CD1c-positive myeloid dendritic cell (primary cell): ENCODE measurements around the gene IQCH.
A peak's percentile ranks its signal among the peaks of the same experiment; 100 is the strongest.

Source experiments
- DNase-seq: peaks from one replicate; pipeline ENCODE4 v3.0.0-alpha.2; 2016; ENCODE audit errors: extremely low spot score

IQCH gene

DNA sequence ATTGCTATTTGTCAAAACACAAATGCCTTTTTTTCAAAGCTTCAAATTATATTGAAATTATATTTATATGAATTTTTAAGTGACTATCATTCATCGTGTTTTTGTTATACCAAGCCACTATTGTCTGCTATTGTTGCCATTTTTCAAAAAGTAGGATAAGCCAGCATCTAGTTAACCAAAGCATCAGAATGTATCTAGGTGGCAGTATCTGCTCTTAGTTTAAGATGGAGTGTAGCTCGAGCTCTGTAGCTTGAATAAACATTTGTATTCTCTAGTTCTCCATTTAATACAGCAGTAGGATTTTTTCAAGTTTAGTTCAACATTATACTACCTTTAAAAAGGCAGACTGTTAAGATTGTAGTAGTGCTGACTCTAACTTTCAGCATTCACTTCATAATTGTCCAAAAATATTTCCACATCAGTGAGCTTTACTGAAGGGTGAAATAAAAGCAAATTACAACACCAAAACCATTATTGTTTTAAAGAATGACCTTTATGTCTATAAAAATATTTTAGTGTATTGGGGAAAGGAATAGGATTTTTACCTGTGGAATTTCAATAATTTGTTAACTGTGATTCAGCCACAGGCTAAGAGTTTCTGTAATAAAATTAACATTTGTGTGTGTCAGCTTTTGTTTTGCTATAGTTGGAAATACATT lies 246.7 kb downstream of the IQCH start:
- DNase-seq: peak; percentile 9

DNA sequence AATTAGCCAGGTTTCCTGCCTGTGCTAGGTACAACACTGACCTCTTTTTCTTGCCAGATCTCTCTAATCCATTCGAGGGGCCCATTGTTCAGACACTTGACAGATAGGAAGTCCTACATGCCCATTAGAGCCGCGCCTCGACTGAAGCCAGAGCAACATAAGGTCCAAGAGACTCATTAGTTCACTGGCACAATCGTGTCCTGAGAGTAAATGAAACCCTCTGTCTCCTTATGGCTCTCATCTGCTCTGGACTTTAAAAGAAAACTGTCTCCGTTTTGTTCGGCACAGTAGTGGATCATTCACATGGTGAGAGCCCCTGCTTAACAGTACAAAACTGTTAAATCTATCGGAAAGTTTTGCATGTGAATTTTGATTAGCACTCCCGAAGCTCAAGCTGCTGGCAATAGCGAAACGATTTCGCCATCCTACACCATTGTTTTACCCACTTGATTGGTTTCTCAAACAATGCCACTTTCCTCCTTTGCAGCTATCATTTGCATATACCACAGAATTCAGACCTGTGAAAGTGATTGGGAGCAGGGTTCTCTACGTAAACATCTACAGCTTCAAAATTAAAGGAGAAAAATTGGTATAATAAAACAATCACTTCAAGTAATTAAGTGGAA lies 247.4 kb downstream of the IQCH start:
- no peak for DNase-seq

DNA sequence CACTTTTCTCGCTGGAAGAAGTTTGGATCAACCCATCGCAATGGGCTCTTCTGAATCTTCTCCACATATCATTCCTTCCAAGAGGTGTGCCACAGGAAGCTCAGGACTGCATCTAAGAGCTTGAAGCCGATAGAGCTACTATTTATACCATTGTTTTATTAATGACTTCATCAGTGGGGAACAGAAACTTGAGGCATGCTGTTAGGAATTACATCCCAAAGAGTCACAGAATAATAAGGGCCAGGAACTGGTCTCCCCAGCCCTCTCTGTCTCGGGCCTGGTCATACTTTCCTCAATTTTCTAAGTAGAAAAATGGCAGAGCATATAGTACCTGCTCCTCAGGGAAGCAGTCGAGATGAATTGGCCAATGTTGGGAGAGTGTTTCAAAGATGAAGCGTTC lies 249.5 kb downstream of the IQCH start:
- no peak for DNase-seq

DNA sequence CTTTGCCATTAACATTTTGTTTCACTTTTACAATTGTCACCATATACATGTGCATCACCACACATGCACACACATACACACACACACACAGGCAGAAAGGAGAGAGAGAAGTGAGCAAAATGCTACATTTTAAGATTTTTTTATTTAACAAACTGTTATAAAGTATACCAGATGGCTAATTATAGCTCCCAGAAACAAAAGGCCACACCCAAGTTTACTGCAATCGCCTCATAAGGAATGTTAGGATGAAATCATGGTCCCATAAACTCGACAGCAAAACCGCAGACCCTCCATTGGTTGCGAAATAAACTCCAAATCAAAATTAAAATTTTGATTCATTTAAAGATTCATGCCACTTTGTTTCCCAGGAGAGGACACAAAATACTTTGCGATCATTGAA lies 250.2 kb downstream of the IQCH start:
- no peak for DNase-seq

GRCh38 chr15:67505675-67506572 lies 251.3 kb downstream of the IQCH start:
- DNase-seq: peak; percentile 69

- peak; percentile 55 for DNase-seq
Observed at GRCh38 chr15:67506775-67507747, 252.5 kb downstream of the IQCH start.

DNA sequence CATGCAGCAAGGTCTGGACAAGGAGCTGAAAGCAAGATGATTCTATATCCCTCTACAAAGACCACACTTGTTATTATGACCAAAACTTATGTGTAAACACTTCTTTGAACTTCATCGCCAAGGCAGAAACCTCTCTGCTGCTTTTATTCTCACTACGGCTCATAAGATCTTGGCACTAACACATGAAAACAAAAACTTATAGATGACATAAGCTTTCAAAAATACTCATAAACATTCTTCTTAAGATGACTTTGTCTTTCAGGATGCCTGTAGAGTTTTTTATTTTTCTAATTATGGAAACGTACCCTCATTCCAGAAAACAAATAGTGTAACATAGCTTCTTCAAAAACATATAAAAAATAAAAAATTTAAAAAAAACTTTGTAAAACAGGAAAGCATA lies 253.8 kb downstream of the IQCH start:
- DNase-seq: no peak

DNA sequence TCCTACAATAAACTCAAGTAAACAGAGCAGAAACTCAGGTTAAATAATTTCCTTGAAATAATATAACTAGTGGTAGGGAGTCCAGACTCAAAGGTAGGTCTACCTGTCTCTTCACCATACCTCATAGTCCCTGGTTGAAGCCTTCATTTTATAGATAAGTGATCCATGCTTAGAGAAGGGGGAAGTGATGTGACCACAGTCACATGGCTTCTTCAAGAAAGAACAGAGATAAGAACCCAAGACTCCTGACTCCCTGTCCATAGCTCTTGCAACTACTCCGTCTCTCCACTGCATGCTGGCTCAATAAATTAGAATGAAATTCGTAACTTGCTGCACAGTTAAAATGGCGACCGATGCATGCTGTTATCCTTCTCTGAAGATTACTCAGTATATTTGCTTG lies 255.3 kb downstream of the IQCH start:
- DNase-seq: no peak

- DNase-seq: no peak
Observed at GRCh38 chr15:67510597-67511190, 256.1 kb downstream of the IQCH start.

GRCh38 chr15:67511606-67512005 lies 257.0 kb downstream of the IQCH start:
- no peak for DNase-seq

DNA sequence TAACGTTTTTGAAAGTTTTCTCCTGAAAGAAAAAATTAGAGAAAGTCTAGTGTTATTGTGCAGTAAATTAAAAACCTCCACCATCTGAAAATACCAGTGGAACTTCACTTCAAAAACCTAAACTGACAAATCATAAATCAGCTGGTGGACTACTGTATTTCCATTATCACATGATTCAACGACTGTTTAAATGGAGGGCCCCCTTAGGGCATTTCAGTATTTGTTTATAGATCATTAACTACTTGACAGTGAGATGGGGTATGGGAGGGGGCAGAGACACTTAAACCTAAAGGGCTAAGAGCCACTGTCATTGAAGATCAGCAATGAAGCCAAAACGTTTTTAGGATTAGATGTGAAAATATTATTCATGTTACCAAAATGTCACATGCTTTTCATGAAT lies 257.6 kb downstream of the IQCH start:
- no peak for DNase-seq

DNA sequence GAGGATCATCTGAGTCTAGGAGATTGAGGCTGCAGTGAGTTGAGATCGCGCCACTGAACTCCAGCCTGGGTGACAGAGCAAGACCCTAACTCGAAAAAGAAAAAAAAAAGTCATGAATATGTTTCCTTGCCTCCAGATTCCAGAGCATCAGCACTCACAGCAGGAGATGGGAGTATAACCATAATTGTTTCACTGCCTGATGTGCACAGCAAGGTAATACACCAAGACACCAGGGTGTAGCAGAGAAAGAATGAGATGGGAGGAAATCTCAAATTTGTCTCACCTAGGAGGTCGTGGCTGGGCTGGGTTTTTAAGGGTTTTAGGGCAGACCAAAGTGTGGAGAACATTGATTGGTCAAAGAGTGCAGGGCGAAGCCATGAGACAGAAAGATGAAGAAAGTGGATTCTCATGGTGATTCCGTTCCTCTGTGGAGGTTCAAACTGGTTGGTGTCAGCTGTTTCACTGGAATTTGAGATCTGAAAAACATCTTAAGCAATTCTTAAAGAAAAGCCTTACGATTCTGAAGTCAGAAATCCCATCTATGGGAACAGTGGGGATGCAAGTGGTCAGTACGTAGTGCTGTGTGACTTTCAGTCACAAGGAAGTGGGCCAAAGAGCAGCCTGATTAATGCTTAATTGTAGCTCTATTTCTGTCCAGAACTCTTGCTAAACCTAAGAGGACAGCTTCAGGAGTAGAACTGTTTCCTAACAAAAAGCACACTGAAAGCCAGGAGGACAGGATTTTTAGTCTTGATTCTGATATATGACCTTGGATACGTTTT lies 258.5 kb downstream of the IQCH start:
- no peak for DNase-seq

DNA sequence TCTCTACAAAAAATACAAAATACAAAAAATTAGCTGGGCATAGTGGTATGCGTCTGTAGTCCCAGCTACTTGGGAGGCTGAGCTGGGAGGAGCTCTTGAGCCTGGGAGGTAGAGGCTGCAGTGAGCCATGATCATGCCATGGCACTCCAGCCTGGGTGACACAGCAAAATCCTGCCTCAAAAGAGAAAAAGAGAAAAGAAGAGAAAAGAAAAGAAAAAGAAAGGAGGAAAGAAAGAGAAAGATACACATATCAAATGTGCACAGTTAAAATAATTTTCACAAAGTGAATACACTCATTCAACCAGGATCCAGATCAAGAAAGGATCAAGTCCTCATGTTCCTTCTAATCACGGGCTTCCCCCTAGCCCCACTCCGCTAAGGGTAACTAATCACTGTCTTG lies 260.5 kb downstream of the IQCH start:
- no peak for DNase-seq

GRCh38 chr15:67515557-67515956 lies 261.0 kb downstream of the IQCH start:
- no peak for DNase-seq

- peak; percentile 62 for DNase-seq
Observed at GRCh38 chr15:67520321-67521028, 265.9 kb downstream of the IQCH start.

GRCh38 chr15:67521029-67521782 lies 266.6 kb downstream of the IQCH start, which contains the start of gene C15orf61:
Gene C15orf61 (plus strand): TSS chr15:67521131. CDS start chr15:67521249, 118 bp downstream.
- DNase-seq: peak; percentile 89

- DNase-seq: peak; percentile 29
Observed at GRCh38 chr15:67521783-67522568, 267.4 kb downstream of the IQCH start.

GRCh38 chr15:67523330-67523729 lies 268.7 kb downstream of the IQCH start:
- DNase-seq: no peak
